Measurements from ENCODE around the gene STON2.

Gene STON2

GRCh38 chr14:81314443-81315175, 85.5 kb downstream of the STON2 start:
- TF ChIP-seq, protein P1, sequence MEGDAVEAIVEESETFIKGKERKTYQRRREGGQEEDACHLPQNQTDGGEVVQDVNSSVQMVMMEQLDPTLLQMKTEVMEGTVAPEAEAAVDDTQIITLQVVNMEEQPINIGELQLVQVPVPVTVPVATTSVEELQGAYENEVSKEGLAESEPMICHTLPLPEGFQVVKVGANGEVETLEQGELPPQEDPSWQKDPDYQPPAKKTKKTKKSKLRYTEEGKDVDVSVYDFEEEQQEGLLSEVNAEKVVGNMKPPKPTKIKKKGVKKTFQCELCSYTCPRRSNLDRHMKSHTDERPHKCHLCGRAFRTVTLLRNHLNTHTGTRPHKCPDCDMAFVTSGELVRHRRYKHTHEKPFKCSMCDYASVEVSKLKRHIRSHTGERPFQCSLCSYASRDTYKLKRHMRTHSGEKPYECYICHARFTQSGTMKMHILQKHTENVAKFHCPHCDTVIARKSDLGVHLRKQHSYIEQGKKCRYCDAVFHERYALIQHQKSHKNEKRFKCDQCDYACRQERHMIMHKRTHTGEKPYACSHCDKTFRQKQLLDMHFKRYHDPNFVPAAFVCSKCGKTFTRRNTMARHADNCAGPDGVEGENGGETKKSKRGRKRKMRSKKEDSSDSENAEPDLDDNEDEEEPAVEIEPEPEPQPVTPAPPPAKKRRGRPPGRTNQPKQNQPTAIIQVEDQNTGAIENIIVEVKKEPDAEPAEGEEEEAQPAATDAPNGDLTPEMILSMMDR (conservative IDR thresholded peaks at IDR 0.05; ENCODE audit: low read depth, low read length): no peak
- no peak for DNase-seq (ENCODE audit: low read depth)
- no peak overlapping the region for H3K4me3 ChIP-seq (ENCODE audit: low read depth, low read length)

GRCh38 chr14:81313775-81314429, 86.2 kb downstream of the STON2 start:
- TF ChIP-seq, protein P1 (conservative IDR thresholded peaks at IDR 0.05; ENCODE audit: low read depth, low read length): no peak
- DNase-seq (ENCODE audit: low read depth): no peak
- no peak overlapping the region for H3K4me3 ChIP-seq (ENCODE audit: low read depth, low read length)

DNA sequence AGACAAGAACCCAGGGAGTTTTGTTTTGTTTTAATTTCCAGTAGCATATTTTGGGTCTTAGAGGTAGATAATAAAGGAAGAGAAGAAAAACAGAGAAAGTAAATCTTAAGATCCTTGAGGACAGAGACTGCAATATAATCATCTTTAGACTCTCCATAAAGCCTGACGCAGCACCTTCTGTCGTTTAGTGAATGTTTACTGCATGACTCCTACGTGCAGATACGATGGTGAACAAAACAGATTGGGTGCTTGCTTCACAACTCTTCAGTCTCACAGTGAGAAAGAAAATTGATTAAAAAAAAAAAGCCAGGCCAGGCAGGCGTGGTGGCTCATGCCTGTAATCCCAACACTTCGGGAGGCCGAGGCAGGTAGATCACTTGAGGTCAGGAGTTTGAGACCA, 86.9 kb downstream of the STON2 start:
- no peak overlapping the region for H3K4me3 ChIP-seq (ENCODE audit: low read depth, low read length)
- TF ChIP-seq, protein P1 (conservative IDR thresholded peaks at IDR 0.05; ENCODE audit: low read depth, low read length): no peak
- DNase-seq (ENCODE audit: low read depth): no peak

DNA sequence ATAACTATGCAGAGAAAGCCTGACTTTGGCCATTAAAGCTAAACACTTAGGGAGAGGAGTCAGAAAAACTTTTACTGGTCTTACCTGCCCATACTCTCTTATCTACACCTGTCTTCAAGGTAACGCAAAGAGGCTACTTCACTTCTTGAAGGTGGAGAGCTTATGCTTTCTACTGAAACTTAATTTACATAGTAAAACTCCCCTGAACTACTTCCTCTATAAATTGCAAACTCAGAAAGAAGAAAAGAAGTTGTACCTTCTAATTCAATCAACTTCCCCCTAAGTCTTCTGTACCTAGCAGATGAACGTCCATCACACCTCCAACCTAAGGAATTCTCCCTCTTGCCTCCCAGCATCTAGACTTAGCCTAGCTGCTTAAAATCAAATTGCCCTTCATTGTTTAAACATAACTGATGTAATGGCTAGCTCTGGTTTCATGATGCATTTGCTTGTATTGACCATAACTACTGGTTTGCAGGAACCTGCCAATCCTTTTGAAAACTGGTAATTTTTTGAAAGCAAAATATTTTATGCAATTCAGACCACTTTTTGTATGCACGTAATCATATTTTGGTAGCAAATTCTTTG, 87.7 kb downstream of the STON2 start:
- TF ChIP-seq, protein P1 (conservative IDR thresholded peaks at IDR 0.05; ENCODE audit: low read depth, low read length): no peak
- H3K4me3 ChIP-seq (ENCODE audit: low read depth, low read length): no peak overlapping the region
- DNase-seq (ENCODE audit: low read depth): no peak

DNA sequence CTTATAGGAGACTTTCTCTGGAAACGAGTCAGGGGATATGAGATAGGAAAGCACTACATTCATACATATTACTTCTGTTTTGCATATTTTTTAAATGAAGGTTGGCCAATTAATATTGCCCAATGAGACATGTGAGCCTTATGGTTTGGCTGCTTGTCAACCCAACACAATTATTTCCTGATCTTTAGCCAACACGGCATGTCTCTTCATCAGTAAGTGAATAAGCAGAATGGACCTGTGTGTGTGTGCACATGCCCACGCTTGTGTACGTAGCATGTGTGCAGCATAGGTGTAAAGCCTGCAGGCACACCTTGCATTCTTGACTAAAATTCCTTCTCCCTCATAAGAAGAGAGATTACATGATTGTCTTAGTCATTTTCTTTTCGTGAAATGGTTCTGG, 88.3 kb downstream of the STON2 start:
- TF ChIP-seq, protein P1 (conservative IDR thresholded peaks at IDR 0.05; ENCODE audit: low read depth, low read length): no peak
- peak; percentile 1 for DNase-seq (ENCODE audit: low read depth)
- no peak overlapping the region for H3K4me3 ChIP-seq (ENCODE audit: low read depth, low read length)

DNA sequence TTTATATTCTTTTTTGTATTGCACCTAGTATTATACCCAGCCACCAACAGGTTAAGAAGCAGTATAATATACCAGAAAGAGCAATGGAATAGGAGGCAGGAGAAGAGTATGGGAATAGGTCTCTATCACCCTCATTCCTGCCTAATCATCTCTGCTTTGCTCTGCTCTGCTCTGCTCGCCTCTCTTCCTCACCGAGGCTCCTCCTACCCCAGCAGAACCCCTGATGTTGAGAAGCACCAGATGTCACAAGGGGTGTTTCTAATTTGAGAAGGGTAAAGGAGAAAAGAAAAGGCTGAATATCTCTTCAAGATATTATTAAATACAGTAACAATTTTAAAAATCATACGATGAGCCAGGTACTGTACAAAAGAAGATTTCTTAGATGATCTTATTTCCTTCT, 89.0 kb downstream of the STON2 start:
- no peak overlapping the region for H3K4me3 ChIP-seq (ENCODE audit: low read depth, low read length)
- TF ChIP-seq, protein P1 (conservative IDR thresholded peaks at IDR 0.05; ENCODE audit: low read depth, low read length): no peak
- no peak for DNase-seq (ENCODE audit: low read depth)

Data from choroid plexus epithelial cell (primary cell).